B cell (primary cell): ENCODE measurements around the gene SPEG. TPM values are rescaled to one million over a fixed set of nuclear protein-coding genes. Genes with fewer than 3 reads are reported as not detected.

ENCODE experiments used
- ATAC-seq: fragments of 200-7000 bp; cut with Tn5 transposase; one replicate; pipeline ENCODE4 v1.10.0; 2021; ENCODE audit warnings: low read depth, mild to moderate bottlenecking, moderate number of reproducible peaks, moderate library complexity
- CTCF ChIA-PET: fragments of 350-600 bp; sonication (Branson Sonifier 250); formaldehyde crosslinking; loops from one replicate; lab custom pipeline; 2021; ENCODE audit warnings: antibody characterized with exemption, inconsistent platforms; lab: Charles Lee
- POLR2A ChIA-PET: fragments of 350-600 bp; sonication (Branson Sonifier 250); formaldehyde crosslinking; loops from one replicate; lab custom pipeline; 2021; ENCODE audit warnings: antibody characterized with exemption; lab: Charles Lee
- DNase-seq: peaks from one replicate; pipeline ENCODE4 v3.0.0; 2013
- H2AFZ ChIP-seq: 2 replicates; pipeline ENCODE4 v1.6.1; 2012; ENCODE audit warnings: mild to moderate bottlenecking, low read depth, low read length; ENCODE audit not compliant: insufficient read depth, poor library complexity, severe bottlenecking
- H3K27ac ChIP-seq, 2 donors: 1 replicate in 1 of 2; 2 replicates in 1 of 2; pipeline ENCODE4 v1.5.1; 2012 to 2013; ENCODE audit warnings: low read length in 2 of 2, mild to moderate bottlenecking in 2 of 2, moderate library complexity in 1 of 2
- H3K27me3 ChIP-seq, 4 experiments: fragments of 200-600 bp in 1 of 4; sonication (generic) in 1 of 4; replicated peaks in 1 of 4; 1 replicate in 2 of 4; 2 replicates in 2 of 4; pipeline versions ENCODE4 v1.6.1 to v1.7.0; 2013 to 2016; ENCODE audit warnings: low read length in 3 of 4, mild to moderate bottlenecking in 2 of 4, mixed read lengths in 1 of 4, moderate library complexity in 1 of 4; ENCODE audit not compliant: insufficient read depth in 4 of 4, control insufficient read depth in 3 of 4; ENCODE audit errors: control extremely low read depth in 1 of 4
- H3K36me3 ChIP-seq, 2 experiments: replicated peaks in 1 of 2; 1 replicate in 1 of 2; 2 replicates in 1 of 2; pipeline versions ENCODE4 v1.6.1 to v1.7.1; 2013; ENCODE audit warnings: low read length in 1 of 2; ENCODE audit not compliant: insufficient read depth in 2 of 2, control insufficient read depth in 1 of 2; ENCODE audit errors: control extremely low read depth in 1 of 2, extremely low read depth in 1 of 2
- H3K4me1 ChIP-seq, 2 donors: fragments of 200-600 bp in 1 of 2; sonication (generic) in 1 of 2; 1 replicate in 1 of 2; 2 replicates in 1 of 2; pipeline versions ENCODE4 v1.5.1 to v1.6.1; 2013 to 2017; ENCODE audit warnings: low read length in 2 of 2; ENCODE audit not compliant: control insufficient read depth in 2 of 2, insufficient read depth in 2 of 2
- H3K4me2 ChIP-seq: replicated peaks from 2 replicates; pipeline ENCODE3; 2012; ENCODE audit warnings: mild to moderate bottlenecking, low read depth, low read length; ENCODE audit not compliant: poor library complexity, severe bottlenecking
- H3K4me3 ChIP-seq, 5 experiments: fragments of 200-600 bp in 1 of 5; sonication (generic) in 1 of 5; 1 replicate in 3 of 5; 2 replicates in 2 of 5; pipeline versions ENCODE4 v1.5.1 to v1.7.0; 2011 to 2016; ENCODE audit warnings: low read length in 4 of 5, mild to moderate bottlenecking in 4 of 5, low read depth in 2 of 5, control low read depth in 1 of 5, moderate library complexity in 1 of 5; ENCODE audit not compliant: insufficient read depth in 1 of 5; ENCODE audit errors: control extremely low read depth in 1 of 5, extremely low read depth in 1 of 5
- H3K79me2 ChIP-seq: fragments of 200-600 bp; sonication (generic); one replicate; pipeline ENCODE4 v1.6.0; 2016; ENCODE audit warnings: low read length; ENCODE audit not compliant: control insufficient read depth, insufficient read depth
- H3K9ac ChIP-seq: fragments of 200-600 bp; sonication (generic); 2 replicates; pipeline ENCODE4 v1.6.1; 2017; ENCODE audit warnings: mild to moderate bottlenecking, low read length, moderate library complexity
- H3K9me3 ChIP-seq, 3 donors: one replicate each; pipeline versions ENCODE4 v1.6.1 to v1.7.1; 2013; ENCODE audit warnings: low read length in 2 of 3; ENCODE audit not compliant: control insufficient read depth in 2 of 3, insufficient read depth in 1 of 3; ENCODE audit errors: control extremely low read depth in 1 of 3
- H4K20me1 ChIP-seq: 2 replicates; pipeline ENCODE4 v1.6.0; 2012; ENCODE audit warnings: mild to moderate bottlenecking, low read length; ENCODE audit not compliant: insufficient read depth, control insufficient read depth, poor library complexity, severe bottlenecking
- H3K27ac Mint-ChIP-seq: one replicate; pipeline ENCODE4 v1.8.0; 2021; ENCODE audit warnings: mixed read lengths
- H3K27me3 Mint-ChIP-seq: one replicate; pipeline ENCODE4 v1.8.0; 2021; ENCODE audit warnings: mixed read lengths
- H3K4me1 Mint-ChIP-seq: one replicate; pipeline ENCODE4 v1.8.0; 2021; ENCODE audit warnings: mixed read lengths
- H3K4me3 Mint-ChIP-seq: one replicate; pipeline ENCODE4 v1.8.0; 2021; ENCODE audit warnings: mixed read lengths
- H3K9me3 Mint-ChIP-seq: one replicate; pipeline ENCODE4 v1.8.0; 2022; ENCODE audit warnings: mixed read lengths; ENCODE audit not compliant: insufficient read depth
- CTCF ChIP-seq: fragments of 200-600 bp; IDR thresholded peaks from one replicate; pipeline ENCODE4 v1.8.0; 2022; ENCODE audit warnings: antibody characterized with exemption, mild to moderate bottlenecking
- EZH2 ChIP-seq: IDR thresholded peaks from 2 replicates; pipeline ENCODE4 v1.6.1; 2012; ENCODE audit warnings: borderline replicate concordance, low read depth, mild to moderate bottlenecking, moderate library complexity, low read length; ENCODE audit not compliant: insufficient read depth, poor library complexity, severe bottlenecking
- WGBS: methylation state at CpG from one replicate; pipeline ENCODE4 v1.1.5; 2013; ENCODE audit warnings: missing lambda C conversion rate; ENCODE audit not compliant: insufficient coverage; 5-methylcytosine and 5-hydroxymethylcytosine counted together
- intact Hi-C: fragments of 100-400 bp; cut with micrococcal nuclease; formaldehyde crosslinking; loops from one replicate; pipeline ENCODE4 v1.10.0; 2022
- polyA plus RNA-seq: library from polyadenylated mRNA; depleted of rRNA; stranded (reverse); fragments of >200 nt; gene quantifications from 2 replicates; pipeline ENCODE4 v1.2.3, GENCODE V29; 2012
- total RNA-seq, 2 donors: library from RNA; stranded (reverse); fragments of 120-200 nt in 1 of 2; gene quantifications; 1 replicate in 1 of 2; 2 replicates in 1 of 2; pipeline versions ENCODE4 v1.2.3 to v1.2.4, GENCODE V29; 2013 to 2022

Gene SPEG
- total and polyA plus RNA-seq, 2 donors (not counting 1 experiment from before 2014, with no cell fraction given), result 0.03 to 0.74 TPM

GRCh38 chr2:219408204-219408603 is 26.4 kb upstream of the SPEG start:
- ChIA-PET POLR2A (no interaction called here), CTCF (interaction anchor here (1.1 kb wide), 1 partner anchor 121 kb away, joined by 3 read pairs; no protein-coding TSS in a partner anchor)
- H3K4me1 Mint-ChIP-seq, result no peaks in the 10 kb centered on the region
- Histone ChIP-seq H3K9ac (no peak overlapping the region), H4K20me1 (no peaks in the 10 kb centered on the region), H3K4me1 (no peaks in the 10 kb centered on the region), H3K27ac (no peak overlapping the region), H3K9me3 (peaks cover 0 to 9% (median 6%) of the 10 kb centered on the region in 3 donors), H2AFZ (no peak overlapping the region), H3K4me3 (no peak overlapping the region), H3K79me2 (no peaks in the 10 kb centered on the region), H3K36me3 (no peaks in the 10 kb centered on the region), H3K4me2 (no peak overlapping the region), H3K27me3 (peaks cover 0 to 14% (median 1%) of the 10 kb centered on the region in 4 experiments)
- no peak overlapping the region for H3K4me3 Mint-ChIP-seq
- ATAC-seq (no peak), DNase-seq (no peak)
- H3K27me3 Mint-ChIP-seq, result peaks cover 23% of the 10 kb centered on the region
- TF ChIP-seq EZH2 (no peak), CTCF (no peak)
- 84% methylated on average over 5 of the region's 5 CpGs for WGBS
- peaks cover 2% of the 10 kb centered on the region for H3K9me3 Mint-ChIP-seq
- intact Hi-C loops, result no loop called here
- H3K27ac Mint-ChIP-seq, result no peak overlapping the region

GRCh38 chr2:219408631-219409030 is 26.0 kb upstream of the SPEG start:
- H3K36me3 ChIP-seq, result no peaks in the 10 kb centered on the region
- TF ChIP-seq EZH2 (no peak), CTCF (no peak)
- no peak for ATAC-seq
- H3K79me2 ChIP-seq, result no peaks in the 10 kb centered on the region
- no peak overlapping the region for H3K4me2 ChIP-seq
- 66% methylated on average over 5 of the region's 8 CpGs for WGBS
- H4K20me1 ChIP-seq, result no peaks in the 10 kb centered on the region
- H2AFZ ChIP-seq, result no peak overlapping the region
- POLR2A ChIA-PET, result no interaction called here
- Mint-ChIP-seq H3K27ac (no peak overlapping the region), H3K9me3 (peaks cover 2% of the 10 kb centered on the region), H3K4me3 (no peak overlapping the region), H3K27me3 (peaks cover 20% of the 10 kb centered on the region), H3K4me1 (no peaks in the 10 kb centered on the region)
- intact Hi-C loops, result no loop called here
- CTCF ChIA-PET, result interaction anchor here (1.1 kb wide), 1 partner anchor 121 kb away, joined by 3 read pairs; no protein-coding TSS in a partner anchor
- no peak overlapping the region for H3K4me3 ChIP-seq
- H3K9me3 ChIP-seq, result peaks cover 0 to 9% (median 6%) of the 10 kb centered on the region in 3 donors
- DNase-seq, result no peak
- H3K9ac ChIP-seq, result no peak overlapping the region
- H3K4me1 ChIP-seq, result no peaks in the 10 kb centered on the region
- peaks cover 0 to 16% (median 3%) of the 10 kb centered on the region in 4 experiments for H3K27me3 ChIP-seq
- no peak overlapping the region for H3K27ac ChIP-seq
